GM19328 (cell line): ENCODE data around the gene RGN.
A peak's percentile ranks its signal among the peaks of the same experiment; 100 is the strongest.
"Not testable (repeated sequence)": the region's sequence is repeated elsewhere in the genome, so short reads cannot be mapped to it uniquely, and the experiment has no call there.

ENCODE experiments used
- ATAC-seq: cut with Tn5 transposase; IDR thresholded peaks from one replicate; pipeline ENCODE4 v1.9.1; 2021; ENCODE audit warnings: mild to moderate bottlenecking, moderate library complexity; ENCODE audit not compliant: unreplicated experiment

Gene RGN

DNA sequence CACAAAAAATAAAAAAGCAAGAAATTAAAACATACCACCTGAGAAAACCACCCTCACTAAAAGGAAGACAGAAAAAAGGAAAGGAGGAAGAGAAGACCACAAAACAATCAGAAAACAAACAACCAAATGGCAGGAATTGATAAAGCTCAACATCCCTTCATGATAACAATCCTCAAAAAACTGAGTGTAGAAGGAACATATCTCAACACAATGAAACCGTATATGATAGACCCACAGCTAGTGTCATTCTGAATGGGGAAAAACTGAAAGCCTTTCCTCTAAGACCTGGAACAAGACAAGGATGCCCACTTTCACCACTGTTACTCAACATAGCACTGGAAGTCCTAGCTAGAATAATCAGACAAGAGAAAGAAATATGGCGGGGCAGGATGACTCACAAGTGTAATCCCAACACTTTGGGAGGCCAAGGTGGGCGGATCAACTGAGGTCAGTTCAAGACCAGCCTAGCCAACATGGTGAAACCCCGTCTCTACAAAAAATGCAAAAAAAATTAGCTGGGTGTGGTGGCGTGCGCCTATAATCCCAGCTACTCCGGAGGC is 38.4 kb downstream of the RGN start:
- ATAC-seq = not testable (repeated sequence)

GRCh38 chrX:47124466-47124865 is 46.2 kb downstream of the RGN start:
- not testable (repeated sequence) for ATAC-seq

DNA sequence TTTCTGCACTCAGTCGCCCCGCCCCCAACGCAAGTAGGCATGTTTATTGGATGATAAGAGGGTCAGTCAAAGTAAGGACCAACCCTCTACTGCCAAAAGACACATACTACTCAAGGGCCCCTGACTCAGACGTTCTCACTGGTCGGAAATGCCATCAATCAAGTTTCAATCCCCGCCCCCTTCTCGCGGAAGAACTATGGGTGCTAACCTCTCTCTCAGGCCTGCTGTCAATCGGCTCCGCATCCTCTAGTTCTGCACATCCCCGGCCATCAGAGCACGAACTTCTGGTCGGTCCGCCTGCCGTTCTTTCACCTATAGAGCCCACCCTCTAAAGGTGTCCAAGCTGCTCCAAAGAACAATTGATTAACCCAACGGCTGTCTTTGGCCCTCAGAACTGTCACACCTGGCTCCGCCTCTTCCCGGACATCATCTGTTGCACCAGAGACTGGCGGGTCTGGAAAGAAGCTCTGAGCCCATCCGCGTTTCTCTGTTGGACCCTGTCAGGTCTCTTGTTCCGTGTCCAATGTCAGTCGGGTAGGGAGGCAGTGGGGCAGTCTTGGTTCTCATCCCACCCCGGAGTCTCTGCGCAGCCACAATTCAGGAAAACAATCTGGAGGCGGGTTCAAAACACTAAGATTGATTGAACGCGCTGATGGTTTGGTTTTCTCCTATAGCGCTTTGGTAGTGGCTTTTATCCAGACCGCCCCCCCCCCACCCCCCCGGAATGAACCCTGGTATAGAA is 51.1 kb downstream of the RGN start:
- peak; percentile 91 for ATAC-seq

DNA sequence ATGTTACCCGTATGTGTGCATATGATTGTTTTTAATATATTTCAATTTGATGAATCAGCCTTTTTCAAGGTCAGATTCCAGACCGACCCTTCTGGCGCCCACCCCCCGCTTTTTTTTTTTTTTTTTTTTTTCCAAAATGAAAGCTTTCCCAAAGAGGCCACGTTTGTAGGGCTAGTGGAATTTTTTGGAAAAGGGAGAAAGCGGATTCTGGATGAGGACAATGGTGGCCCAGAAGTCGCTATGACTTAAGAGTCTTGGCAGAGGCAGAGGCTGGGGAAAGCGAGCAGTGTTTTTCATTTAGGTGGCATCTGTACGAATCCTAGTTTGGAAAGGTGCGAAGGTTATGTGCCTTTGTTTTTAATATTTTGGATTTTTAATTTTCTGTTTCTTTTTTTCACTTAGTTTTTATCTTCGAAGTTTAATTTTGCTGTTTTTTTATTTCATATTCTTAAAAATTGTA is 51.7 kb downstream of the RGN start:
- ATAC-seq = no peak

DNA sequence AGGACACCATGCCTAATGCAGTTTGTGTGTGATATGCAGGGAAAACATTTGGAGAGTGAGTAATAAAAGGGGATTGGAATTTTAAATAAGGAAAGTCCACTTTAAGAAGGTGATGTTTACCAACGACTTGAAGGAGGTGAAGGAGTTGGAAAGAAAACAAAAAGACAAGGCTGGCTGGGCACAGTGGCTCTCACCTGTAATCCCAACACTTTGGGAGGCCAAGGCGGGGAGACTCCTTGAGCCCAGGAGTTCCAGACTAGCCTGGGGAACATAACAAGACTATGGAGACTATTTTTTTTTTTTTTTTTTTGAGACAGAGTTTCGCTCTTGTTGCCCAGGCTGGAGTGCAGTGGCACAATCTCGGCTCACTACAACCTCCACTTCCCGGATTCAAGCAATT is 55.2 kb downstream of the RGN start:
- ATAC-seq = no peak

DNA sequence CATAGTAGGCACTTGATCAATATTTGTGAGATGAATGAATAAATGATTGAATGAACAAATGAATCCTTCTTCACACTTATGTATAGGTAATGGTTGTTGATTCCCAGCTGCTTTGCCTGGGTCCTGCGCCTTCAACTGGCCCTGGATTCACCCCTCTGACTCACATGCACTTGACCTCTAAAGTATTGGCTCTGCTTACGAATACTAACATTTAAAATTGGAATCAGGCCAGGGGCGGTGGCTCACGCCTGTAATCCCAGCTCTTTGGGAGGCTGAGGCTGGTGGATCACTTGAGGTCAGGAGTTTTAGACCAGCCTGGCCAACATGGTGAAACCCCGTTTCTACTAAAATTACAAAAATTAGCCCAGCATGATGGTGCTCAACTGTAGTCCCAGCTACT is 57.4 kb downstream of the RGN start:
- not testable (repeated sequence) for ATAC-seq

- no peak for ATAC-seq
Measured at GRCh38 chrX:47138171-47138570, 59.9 kb downstream of the RGN start.
